Ammon's horn (tissue), 1 donor: Measurements from ENCODE around the gene WNK2.
A peak's percentile ranks its signal among the peaks of the same experiment; 100 is the strongest.
"Not testable (repeated sequence)": the region's sequence is repeated elsewhere in the genome, so short reads cannot be mapped to it uniquely, and the experiment has no call there.

ENCODE experiments used
- DNase-seq: peaks from one replicate; pipeline ENCODE4 v3.0.0-alpha.2; 2016; ENCODE audit warnings: low spot score

Gene WNK2

DNA sequence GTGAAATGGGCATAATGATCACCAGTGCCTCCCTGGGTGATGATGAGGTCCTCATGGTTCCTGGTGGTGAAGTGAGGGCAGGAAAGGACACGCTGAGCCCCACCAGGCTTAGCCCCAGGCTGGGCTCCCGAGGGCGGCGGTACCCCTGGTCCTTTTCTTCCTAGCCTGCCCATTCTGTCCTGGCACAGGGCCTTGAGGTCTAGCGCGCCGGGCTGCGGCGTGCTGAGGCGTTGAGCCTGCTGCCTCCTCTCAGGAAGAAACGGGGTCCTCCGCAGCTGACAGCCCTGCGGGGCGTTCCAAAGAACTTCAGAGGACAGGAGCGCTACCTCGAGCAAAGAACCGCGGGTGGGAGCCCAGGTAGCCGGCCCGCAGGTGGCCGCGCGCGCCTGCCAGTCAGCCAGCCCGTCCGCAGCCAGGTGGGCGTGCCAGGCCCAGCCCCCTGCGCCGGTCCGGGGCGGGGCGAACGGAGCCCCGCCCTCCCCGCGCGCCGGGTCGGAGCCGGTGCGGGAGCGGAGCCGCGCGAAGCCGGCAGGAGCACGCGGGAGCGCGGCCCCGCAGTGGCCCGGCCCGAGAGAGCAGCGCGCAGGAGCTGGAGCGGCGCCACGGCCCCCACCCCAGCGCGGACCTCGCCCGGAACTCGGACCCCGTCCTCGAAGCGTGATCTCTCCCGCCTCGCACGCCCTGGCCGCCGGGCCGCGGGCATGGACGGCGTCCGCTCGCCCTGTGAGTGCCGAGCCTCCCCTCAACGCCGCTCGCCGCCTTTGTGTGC is at the start of gene WNK2:
Gene WNK2, plus strand, starts transcription at position 477 of the 769 bp plus-strand sequence. CDS start 791 bp downstream, outside the sequence.
- DNase-seq = no peak

DNA sequence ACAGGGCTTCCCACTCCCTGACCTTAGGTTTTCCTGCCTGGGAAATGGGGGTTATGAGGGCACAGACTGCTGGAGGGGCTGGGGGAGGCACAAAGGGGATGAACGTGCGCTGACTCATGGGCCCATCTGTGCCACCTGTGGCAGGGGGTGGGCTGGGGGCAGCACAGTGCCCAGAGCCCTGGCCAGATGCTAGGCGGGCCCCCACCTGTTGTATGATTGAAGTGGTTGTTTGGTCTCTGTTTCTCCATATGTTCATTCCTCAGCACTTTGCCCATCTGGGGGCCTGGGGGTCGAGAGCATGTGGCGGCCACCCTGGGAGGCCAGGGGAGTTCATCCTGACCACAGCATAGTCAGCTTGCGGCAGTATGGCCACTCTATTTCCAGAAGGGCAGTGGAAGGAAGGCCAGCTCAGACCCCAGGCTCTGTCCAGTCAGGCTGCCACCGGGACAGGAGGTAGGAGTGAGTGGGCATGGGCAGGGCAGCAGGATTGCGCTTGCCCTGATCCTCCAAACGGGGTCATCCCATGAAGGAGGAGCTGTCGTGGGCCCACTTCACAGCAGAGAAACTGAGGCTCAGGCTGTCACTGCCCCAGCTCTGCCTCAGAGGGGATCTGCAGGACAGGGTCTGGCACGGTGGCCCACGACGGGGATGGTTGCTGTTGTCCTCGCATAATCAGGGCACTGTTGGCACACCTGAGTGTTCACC is 49.0 kb upstream of the WNK2 start:
- DNase-seq = no peak

DNA sequence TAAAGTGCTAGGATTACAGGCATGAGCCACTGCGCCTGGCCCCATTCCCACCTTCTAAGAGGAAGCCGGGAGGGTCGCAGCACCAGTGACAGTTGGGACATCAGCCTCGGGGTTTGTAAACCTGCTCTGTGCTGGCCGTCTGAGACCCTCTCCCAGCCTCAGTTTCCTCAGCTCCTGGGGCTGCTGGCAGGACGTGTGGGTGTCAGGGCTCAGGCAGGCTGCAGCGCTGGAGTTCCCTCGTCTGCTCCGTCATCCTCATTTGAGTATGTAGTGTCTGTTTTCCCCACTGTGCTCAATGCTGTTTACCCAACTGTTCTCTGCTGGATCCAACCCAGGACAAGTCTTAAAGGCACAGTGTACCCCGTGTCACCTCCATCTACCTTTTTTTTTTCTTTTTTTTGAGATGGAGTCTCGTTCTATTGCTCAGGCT is 47.9 kb upstream of the WNK2 start:
- DNase-seq = peak; percentile 76

DNA sequence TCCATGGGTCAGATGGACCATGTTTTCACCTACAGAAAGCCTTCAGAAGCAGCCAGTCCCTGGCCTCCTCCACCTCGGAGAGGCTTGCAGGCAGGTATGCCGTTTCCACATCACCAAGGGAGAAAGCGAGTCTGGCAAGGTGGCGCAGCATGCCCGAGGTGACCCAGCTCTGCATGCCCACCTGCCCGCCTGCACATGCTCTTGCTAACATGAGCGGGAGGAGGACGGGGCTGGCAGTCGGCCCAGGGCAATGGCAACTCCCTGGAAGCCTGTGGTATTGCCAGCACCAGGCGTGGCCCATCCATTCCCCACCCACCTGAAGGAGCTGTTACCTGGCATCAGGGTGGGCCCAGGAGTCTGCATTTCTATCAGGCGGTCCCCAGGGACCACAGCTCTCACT is 46.6 kb upstream of the WNK2 start:
- DNase-seq = no peak

DNA sequence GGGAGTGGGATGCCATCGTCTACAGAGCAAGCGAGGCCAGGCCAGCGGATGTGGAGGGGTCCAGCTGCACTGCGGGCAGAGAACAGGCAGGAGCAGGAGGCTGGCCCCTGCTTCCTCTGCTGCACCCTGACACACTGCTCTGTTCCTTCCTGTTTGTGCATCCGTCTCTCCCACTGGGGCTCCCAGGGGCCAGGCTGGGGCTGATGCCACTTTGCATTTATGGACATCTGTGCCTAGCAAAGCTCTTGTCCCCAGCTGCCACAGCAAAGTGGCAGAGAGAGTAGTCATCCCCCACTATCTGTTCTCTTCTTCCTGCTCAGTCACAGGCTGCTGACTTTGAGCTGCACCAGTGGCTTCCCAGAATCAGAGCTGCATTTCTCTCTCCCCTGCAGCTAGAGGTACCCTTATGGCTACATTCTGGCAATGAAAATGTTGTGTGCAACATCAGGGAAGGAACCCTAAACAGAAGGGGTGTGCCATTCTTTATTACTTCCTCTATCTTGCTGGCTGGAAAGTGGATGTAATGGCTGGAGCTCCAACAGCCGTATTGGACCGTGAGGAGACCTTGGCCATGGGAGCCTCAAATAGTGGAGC is 45.7 kb upstream of the WNK2 start:
- DNase-seq = no peak

DNA sequence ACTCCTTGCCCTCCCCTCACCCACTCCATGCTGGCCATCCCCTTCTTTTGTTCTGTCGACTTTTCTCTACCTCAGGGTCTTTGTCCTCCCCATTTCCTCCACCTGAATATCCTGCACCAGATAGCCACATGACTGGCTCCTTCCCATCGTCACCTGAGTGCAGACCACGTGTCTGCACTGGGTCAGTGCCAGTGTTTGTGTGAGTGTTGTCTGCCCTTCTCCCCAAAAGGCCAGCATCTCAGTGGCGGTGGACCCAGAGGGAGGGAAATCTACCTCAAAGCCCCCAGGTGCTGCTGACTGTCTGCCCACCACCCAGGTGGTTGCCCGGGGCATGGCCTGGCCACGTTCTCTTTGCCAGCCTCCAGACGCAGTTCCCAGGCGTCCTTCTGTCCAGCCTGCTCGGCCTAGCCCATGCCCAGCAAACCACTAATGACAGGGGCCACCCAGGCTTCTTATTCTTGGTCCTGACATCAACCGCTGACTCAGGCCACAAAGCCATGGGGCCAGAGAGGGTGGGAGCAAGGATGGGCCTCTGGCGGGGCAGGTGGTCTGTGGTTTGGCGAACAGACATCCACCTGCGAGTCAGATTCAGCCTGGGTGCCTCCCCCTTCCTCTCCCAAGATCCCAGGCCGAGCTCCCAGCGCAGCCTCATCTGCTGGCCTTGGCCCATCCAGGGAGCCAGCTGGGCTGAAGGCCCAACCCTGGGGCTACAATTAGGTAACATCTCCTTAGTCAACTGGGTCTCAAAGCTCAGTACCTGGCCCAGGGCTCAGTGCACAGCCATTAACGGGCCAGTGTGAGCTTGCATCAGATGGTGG is 44.4 kb upstream of the WNK2 start:
- DNase-seq = no peak

DNA sequence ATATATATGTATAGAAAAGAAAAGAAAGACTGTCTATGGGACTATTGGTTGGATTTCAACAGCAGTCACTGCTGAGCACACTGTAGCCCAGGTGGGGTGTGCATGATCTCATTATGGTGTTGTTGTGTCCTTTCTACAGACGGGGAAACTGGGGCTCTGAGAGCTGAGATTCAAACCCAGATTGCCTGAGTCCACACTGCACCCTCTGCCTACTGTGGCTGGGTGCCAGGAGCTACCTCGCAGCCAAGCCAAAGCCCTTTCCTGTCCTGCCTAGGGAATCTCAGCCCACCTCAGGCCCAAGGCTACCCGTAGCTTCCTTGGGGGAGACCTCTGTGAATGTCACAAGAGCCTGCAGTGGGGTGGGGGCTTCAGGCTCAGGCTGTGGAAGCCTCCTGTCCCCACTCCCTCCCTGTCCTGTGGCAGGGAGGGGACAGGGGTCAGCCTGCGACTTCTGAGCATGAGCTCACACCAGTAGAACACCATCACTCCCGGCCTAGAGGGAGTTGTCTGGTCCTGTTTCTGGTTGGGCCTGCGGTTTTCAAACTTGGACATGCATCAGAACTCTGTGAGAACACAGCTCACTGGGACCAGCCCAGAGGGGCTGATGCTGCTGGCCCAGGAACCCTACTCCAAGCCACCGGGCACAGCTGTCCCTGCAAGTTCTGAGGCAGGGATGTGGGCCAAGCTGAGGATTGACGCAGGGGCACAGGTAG is 42.0 kb upstream of the WNK2 start:
- no peak for DNase-seq

DNA sequence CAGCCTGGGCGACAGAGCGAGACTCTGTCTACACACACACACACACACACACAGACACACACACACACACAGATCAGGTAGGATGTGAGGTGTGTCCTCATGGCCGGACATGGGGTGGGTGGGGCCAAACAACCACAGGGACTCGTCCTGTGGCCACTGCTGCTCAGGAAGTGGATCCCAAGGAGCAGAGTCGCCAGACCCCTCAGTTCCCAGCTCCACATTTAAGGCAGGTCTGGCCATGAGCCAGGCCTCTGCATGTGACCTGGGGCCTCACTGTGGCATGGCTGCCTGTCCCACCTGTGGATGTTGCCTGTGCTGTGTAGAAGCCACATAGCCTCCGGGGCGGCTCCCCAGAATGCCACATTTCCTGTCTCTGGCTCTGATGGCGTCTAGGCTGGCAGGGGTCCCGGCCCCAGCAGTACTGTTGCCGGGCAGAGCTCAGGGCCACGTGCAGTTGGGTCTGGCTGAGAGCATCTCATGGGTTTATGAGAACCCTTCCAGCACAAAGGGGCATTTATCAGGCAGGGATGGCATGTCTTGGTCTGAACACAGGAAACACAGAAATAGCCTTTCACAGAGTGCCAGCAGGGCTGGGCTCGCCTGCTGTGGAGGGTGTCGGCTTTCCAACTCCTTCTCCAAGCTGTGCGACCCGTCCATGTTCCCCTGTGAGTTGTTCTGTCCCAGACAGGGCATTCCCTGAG is 40.0 kb upstream of the WNK2 start:
- peak; percentile 97 for DNase-seq

DNA sequence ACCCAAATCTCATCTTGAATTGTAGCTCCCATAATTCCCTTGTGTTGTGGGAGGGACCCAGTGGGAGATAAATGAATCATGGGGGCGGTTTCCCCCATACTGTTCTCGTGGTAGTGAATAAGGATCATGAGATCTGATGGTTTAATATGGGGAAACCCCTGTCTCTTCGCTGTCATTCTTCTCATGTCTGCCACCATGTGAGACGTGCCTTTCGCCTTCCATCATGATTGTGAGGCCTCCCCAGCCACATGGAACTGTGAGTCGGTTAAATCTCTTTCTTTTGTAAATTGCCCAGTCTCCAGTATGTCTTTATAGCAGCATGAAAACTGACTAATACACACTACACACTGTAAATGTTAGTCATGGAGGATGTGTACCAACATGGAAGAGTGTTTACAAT is 37.2 kb upstream of the WNK2 start:
- not testable (repeated sequence) for DNase-seq

DNA sequence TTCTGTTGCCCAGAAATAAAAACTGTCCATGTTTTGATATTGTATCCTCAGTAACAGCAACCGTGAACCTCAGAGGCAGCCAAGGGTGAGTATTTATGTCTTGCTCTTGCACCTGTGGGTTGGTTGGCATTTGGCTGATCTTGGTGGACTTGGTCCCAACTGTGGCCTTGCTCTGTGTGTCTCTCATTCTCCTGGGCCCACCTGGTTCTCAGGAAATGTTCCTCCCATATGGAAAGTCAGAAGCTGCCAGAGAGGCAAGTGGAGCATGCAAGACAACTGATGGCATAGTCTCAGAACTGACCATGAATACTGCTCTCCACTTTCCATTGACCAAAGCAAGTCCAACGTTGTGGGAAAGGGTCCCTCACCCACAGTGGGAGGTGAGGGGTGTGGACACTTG is 36.3 kb upstream of the WNK2 start:
- DNase-seq = no peak

DNA sequence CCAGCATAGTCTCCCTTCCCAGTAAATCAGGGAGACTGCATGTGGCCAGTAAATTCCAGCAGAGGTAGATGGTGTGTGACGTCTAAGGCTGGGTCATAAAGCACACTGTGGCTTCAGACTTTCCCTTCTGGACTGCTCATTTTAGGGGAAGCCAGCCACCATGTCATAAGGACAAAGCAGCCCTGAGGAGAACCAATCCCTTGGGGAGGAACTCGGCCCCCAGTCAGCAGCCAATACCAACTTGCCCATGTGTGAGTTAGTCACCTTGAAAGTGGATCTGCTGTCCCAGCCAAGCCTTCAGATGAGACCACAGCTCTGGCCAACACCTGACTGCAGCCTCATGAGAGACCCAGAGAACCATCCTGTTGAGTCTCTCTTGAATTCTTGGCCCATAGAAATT is 35.2 kb upstream of the WNK2 start:
- no peak for DNase-seq

DNA sequence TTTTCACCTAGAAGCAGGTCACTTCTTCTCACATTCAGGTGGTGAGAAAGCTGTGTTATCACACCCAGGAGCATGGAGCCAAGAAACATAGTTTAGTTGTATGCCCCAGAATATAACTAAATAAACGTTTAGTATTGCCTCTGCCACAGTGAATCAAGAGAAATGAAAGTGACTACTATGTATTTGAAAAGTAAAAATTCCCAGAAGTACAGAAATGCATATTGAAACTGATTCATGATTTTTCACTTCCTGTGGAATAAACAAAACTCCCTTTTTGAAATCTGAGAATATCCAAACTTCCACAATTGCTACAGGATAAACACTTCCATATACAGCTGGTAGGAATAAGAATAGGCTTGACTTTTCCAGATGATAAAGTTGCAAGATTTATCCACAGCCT is 34.6 kb upstream of the WNK2 start:
- no peak for DNase-seq

DNA sequence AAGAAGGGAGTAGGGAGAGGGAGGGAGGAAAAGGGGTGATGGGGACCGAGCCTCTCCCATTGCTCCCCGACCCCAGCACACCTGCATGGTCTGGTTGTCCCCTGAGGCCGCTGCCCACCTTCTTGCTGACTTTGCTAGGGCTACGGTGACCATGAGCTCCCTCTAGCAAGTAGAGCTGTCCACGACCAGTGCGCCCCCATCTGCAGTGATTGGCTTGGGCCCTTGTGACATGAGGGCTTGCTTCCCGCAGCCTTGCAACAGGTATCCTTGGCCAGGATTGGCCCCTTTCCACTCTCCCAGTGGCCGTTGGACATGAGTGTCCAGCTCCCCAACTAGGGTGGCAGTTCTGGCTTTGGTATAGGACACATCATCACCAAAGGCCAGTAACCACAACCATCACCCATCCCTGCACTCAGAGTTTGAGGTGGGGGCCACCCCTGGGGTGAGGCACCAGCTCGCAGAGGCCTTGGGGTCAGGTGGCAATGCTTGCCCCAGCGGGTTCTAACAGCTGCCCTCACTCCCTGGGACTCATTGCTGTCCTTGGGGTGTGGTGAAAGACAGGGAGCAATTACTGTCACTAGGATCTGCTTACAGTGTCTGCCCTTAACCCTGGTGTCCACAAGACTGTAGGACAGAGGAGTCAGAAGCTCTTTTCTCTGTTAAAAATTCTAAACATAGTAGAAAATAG is 32.7 kb upstream of the WNK2 start:
- DNase-seq = no peak

DNA sequence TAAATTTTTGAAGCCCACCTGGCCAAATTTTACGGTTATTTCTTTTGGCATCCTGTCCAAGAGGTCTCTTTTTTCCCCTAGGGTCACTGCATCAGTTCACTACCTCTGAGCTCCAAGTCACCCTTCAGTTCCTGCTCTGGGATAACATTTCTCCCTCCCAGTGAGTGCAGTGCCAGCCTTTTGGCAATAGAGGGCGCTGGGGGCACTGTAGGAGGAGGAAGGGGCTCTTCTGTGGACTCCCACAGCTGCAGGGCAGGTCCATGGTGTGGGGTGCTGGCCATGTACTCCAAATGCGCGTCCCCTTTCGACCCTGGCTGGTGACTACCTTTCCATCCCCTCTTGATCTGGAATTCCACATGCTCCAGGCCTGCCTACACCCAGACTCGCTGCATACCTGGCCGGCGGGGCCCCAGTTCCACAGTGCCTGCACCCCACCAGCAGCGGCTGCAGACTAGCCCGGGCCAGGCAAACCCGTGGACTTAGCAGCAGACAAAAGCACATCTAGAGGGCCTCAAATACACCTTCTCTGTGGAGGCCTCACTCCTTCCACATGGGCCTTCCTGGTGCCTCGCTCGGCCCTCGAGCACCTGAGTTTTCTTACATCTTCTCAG is 29.5 kb upstream of the WNK2 start:
- DNase-seq = no peak

DNA sequence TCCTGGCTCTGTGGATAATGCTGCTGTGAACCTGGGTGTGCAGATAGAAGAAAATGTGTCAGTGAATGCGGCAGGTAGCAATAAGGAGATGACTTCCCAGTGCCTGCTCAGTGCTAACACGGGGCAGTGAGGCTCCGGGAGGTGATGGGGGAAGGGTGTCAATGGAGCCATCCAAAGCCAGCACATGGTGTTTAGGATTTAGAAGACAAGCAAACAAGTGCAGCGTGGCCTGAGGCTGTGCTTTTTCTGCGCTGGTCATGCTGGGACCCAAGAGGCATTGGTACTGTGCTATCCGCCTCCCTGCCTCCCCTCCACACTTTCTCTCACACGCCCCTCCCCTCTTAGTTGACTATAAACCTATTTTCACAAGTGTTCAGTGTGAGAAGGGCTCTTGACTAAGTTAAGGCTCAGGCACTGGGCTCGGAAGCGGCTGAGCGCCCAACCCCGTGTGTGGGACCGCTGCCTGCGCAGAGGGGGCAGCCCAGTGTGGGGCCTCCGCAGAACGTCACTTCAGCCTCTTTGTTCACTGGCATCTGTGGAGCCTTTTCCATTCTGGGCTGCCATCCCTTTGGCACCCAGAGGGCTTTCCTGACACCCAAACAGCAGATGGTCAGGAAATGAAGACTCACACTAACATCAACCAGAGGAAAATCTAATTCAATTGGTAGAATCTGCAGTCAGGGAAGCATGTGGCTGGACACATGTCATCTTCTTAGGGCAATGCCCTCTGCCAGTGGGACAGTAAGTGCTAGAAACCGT is 28.0 kb upstream of the WNK2 start:
- DNase-seq = peak; percentile 86

DNA sequence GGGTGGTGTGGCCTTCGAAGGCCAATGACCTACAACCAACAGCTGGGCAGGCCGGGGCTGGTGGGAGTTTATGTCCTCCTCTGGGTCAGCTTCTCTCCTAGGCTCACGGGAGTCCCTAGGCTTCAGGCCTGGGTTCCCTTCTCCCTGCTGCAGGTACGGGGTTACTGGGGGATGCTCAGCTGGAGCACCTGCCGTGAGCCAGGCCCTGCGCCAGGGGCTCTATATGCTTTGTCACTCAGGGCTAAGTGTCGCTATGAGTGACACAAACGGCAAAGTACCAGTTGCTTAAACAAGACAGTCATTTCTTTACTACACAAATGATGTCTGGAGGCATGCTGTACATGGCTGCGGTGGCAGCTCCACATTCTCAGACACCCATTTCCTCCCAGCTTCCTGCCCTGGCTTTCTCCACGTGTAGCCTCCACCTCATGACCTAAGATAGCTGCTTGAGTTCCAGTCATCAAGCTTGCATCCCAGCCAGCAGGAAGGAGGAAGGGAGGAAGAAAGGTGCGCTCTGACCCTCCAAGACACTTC is 27.4 kb upstream of the WNK2 start:
- no peak for DNase-seq

DNA sequence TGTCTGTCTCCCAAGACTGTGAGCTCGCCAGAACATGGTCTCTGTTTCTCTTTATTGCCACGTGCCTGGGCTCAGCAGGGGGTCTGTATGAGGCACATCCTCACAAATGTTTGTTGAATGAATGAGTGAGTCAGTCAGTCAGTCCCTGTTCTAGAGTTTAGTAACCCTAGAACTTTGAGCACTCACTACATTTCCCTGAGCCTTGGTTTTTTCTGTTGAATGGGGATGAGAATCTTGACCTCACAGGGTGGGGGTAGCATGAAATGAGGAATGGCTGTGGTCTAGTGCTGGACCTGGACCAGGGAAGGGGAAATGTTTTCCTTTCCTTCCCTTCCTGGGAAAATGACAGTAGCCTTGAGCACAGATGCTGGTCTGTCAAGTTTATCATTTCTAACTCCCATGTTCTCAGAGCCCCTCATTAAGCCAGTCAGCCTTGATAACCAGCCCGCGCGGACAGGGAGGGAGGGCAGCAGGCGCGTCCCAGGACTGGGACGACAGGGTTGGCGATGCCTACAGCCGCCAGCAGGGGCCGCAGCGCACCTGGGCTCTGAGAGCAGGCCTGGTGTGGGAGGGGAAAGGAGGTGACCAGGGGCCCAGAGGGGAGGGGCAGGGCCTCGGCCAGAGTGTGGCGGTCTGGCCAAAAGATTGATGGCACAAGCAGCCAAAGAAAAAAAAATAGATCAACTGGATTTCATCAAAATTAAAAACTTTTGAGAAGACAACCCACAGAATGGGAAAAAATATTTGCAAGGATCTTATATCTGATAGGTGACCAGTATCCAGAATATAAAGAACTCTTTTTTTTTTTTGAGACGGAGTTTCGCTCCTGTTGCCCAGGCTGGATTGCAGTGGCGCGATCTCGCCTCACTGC is 24.1 kb upstream of the WNK2 start:
- DNase-seq = peak; percentile 88
